CD8-positive, alpha-beta memory T cell (primary cell): ENCODE data around the gene FAF1. TPM values are rescaled to one million over a fixed set of nuclear protein-coding genes. Genes with fewer than 3 reads are reported as not detected.
A peak's percentile ranks its signal among the peaks of the same experiment; 100 is the strongest.

Source experiments
- CTCF ChIA-PET: fragments of 350-600 bp; sonication (Branson Sonifier 250); formaldehyde crosslinking; loops from one replicate; lab custom pipeline; 2021; ENCODE audit warnings: antibody characterized with exemption; lab: Charles Lee
- POLR2A ChIA-PET: fragments of 350-600 bp; sonication (Branson Sonifier 250); formaldehyde crosslinking; loops from one replicate; lab custom pipeline; 2021; ENCODE audit warnings: antibody characterized with exemption; lab: Charles Lee
- DNase-seq, 5 donors: peaks; one replicate each; pipeline versions ENCODE4 v3.0.0 to v3.0.0-alpha.2; 2020 to 2022; ENCODE audit warnings: mixed read lengths in 1 of 5
- H3K27ac ChIP-seq: one replicate; pipeline ENCODE4 v1.7.0; 2013; ENCODE audit warnings: low read depth, mild to moderate bottlenecking, low read length, moderate library complexity
- H3K27me3 ChIP-seq: 2 replicates; pipeline ENCODE4 v1.7.0; 2013; ENCODE audit warnings: low read length, mild to moderate bottlenecking; ENCODE audit not compliant: insufficient read depth, poor library complexity, severe bottlenecking
- H3K36me3 ChIP-seq: 2 replicates; pipeline ENCODE4 v1.7.0; 2013; ENCODE audit warnings: mild to moderate bottlenecking, low read length, moderate library complexity; ENCODE audit not compliant: insufficient read depth
- H3K4me1 ChIP-seq: 2 replicates; pipeline ENCODE4 v1.7.0; 2013; ENCODE audit warnings: mild to moderate bottlenecking, low read length, moderate library complexity; ENCODE audit not compliant: insufficient read depth
- H3K4me3 ChIP-seq: 2 replicates; pipeline ENCODE4 v1.7.0; 2013; ENCODE audit warnings: mild to moderate bottlenecking, low read length
- H3K9me3 ChIP-seq: 2 replicates; pipeline ENCODE4 v1.7.0; 2013; ENCODE audit warnings: mild to moderate bottlenecking, low read length
- H3K27ac Mint-ChIP-seq, 8 donors: one replicate each; pipeline ENCODE4 v1.8.0; 2020 to 2021; ENCODE audit warnings: mixed read lengths in 8 of 8, mild to moderate bottlenecking in 6 of 8, inconsistent platforms in 3 of 8, moderate library complexity in 3 of 8
- H3K27me3 Mint-ChIP-seq, 2 donors: one replicate each; pipeline ENCODE4 v1.8.0; 2020 to 2021; ENCODE audit warnings: mixed read lengths in 2 of 2, mild to moderate bottlenecking in 1 of 2, moderate library complexity in 1 of 2
- H3K36me3 Mint-ChIP-seq, 3 donors: one replicate each; pipeline ENCODE4 v1.8.0; 2020 to 2021; ENCODE audit warnings: mixed read lengths in 3 of 3, inconsistent platforms in 1 of 3, mild to moderate bottlenecking in 1 of 3
- H3K4me1 Mint-ChIP-seq, 3 donors: one replicate each; pipeline ENCODE4 v1.8.0; 2020 to 2021; ENCODE audit warnings: mixed read lengths in 3 of 3, inconsistent platforms in 1 of 3, mild to moderate bottlenecking in 1 of 3
- H3K4me3 Mint-ChIP-seq, 7 donors: one replicate each; pipeline ENCODE4 v1.8.0; 2020 to 2021; ENCODE audit warnings: mixed read lengths in 7 of 7, mild to moderate bottlenecking in 6 of 7, moderate library complexity in 4 of 7, inconsistent platforms in 2 of 7
- H3K9me3 Mint-ChIP-seq, 5 donors: one replicate each; pipeline ENCODE4 v1.8.0; 2020 to 2022; ENCODE audit warnings: mixed read lengths in 5 of 5, mild to moderate bottlenecking in 3 of 5, moderate library complexity in 2 of 5, inconsistent platforms in 1 of 5
- polyA plus RNA-seq: library from polyadenylated mRNA; unstranded; fragments of 300-500 nt; fragmentation: Illumina TruSeq; gene quantifications from one replicate; pipeline ENCODE4 v1.2.3, GENCODE V29; 2021
- total RNA-seq, 2 experiments: library from RNA; stranded (reverse); gene quantifications; one replicate each; pipeline ENCODE4 v1.2.3, GENCODE V29; 2021

The FAF1 gene
- total and polyA plus RNA-seq, 3 experiments from 2014 or later, result 66.4 to 87.1 (median 78.2) TPM

DNA sequence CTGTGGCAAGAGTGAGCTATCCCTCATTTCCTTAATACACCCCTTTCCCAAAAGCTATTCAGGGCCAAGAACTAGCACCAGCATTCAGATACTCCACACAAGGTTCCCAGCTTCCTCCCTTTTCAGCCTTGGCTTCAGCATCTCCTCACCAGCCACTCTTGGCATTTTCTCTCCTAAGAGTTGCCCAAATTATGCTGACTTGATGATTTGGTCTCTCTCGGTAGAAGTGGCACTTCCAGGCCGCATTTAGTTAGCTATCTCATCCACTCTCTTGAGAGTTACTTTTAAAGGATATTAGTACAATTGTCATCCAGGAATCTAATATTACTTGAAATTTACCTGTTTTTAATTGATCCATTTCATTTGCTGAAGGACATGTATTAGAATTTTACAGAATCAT, 337.8 kb downstream of the FAF1 start:
- Mint-ChIP-seq H3K9me3 (peaks cover 0 to 12% (median 0%) of the 10 kb centered on the region in 5 donors), H3K27ac (peak overlapping the region in 1 of 8 donors; percentile 19)
- POLR2A ChIA-PET, result no interaction called here

DNA sequence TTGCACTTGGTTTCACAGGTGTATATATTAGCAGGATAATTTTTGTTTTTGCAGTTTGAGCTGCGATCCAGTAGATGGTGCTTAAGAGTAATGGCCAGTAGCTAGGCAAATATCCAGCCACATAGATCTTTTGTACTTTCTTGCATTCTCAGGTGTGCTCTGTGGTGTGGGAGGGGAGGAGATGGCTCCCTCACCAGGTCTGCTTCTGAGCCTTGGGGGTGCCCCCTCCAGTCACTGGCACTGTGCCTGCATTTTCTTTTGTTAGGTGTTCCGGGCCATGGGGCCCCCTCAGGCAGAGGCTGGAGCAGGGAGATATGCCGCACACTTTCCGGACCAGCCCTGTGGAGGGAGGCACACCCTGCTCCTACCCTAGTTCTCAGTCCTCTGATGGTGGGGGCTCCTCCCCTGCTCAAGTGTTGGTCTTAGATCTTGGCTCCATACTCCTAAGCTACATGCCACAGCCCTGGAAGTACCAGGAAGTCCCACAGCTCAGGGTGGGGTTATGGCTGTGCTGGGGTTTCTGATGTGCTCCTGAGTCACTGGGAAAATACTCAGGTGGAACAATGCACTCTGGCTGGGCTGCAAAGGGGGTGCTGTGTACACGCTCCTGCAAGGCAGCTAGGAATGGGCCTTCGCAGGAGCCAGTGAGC, 339.3 kb downstream of the FAF1 start:
- H3K4me1 Mint-ChIP-seq, result no peaks in the 10 kb centered on the region
- ChIA-PET CTCF (no interaction called here), POLR2A (no interaction called here)
- Histone ChIP-seq H3K27me3 (no peaks in the 10 kb centered on the region), H3K4me1 (no peaks in the 10 kb centered on the region), H3K4me3 (no peak overlapping the region), H3K36me3 (no peaks in the 10 kb centered on the region), H3K27ac (no peak overlapping the region), H3K9me3 (no peaks in the 10 kb centered on the region)
- peaks cover 0 to 14% (median 3%) of the 10 kb centered on the region in 5 donors for H3K9me3 Mint-ChIP-seq
- no peak overlapping the region for H3K4me3 Mint-ChIP-seq
- H3K36me3 Mint-ChIP-seq, result peaks cover 7 to 38% (median 15%) of the 10 kb centered on the region in 3 donors
- no peak for DNase-seq
- no peak overlapping the region for H3K27ac Mint-ChIP-seq
- H3K27me3 Mint-ChIP-seq, result no peaks in the 10 kb centered on the region

More for the DNA sequence above, 337.8 kb downstream of the FAF1 start:
- Mint-ChIP-seq H3K36me3 (peaks cover 5 to 27% (median 13%) of the 10 kb centered on the region in 3 donors), H3K27me3 (no peaks in the 10 kb centered on the region), H3K4me3 (no peak overlapping the region), H3K4me1 (no peaks in the 10 kb centered on the region)
- H3K4me3 ChIP-seq, result no peak overlapping the region
- CTCF ChIA-PET, result no interaction called here
- no peaks in the 10 kb centered on the region for H3K9me3 ChIP-seq
- H3K4me1 ChIP-seq, result no peaks in the 10 kb centered on the region
- no peaks in the 10 kb centered on the region for H3K27me3 ChIP-seq
- no peaks in the 10 kb centered on the region for H3K36me3 ChIP-seq
- DNase-seq, result no peak
- no peak overlapping the region for H3K27ac ChIP-seq

DNA sequence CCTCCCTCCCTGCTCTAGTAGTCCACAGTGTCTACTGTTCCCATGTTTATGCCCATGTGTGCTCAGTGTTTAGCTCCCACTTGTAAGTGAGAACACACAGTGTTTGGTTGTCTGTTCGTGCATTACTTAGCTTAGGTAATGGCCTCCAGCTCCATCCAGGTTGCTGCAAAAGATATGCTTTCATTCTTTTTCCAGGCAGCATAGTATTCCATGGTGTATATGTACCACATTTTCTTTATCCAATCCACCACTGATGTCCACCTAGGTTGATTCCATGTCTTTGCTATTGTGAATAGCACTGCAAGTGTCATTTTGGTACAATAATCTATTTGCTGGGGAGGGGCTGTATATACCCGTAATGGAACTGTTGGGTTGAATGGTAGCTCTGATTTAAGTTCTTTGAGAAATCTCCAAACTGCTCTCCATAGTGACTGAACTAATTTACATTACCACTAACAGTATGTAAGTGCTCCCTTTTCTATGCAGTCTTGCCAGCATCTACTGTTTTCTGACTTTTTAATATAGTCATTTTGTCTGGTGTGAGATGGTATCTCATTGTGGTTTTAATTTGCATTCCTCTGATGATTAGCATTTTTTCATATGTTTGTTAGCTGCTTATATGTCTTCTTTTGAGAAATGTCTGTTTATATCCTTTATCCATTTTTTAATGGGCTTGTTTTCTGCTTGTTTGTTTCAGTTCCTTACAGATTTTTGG, 344.9 kb downstream of the FAF1 start:
- peaks cover 26 to 36% (median 31%) of the 10 kb centered on the region in 3 donors for H3K4me1 Mint-ChIP-seq
- no peaks in the 10 kb centered on the region for H3K27me3 ChIP-seq
- no peak for DNase-seq
- POLR2A ChIA-PET, result no interaction called here
- no peak overlapping the region for H3K27ac ChIP-seq
- H3K4me1 ChIP-seq, result no peaks in the 10 kb centered on the region
- H3K36me3 ChIP-seq, result no peaks in the 10 kb centered on the region
- no peak overlapping the region for H3K4me3 Mint-ChIP-seq
- no peak overlapping the region for H3K4me3 ChIP-seq
- CTCF ChIA-PET, result no interaction called here
- H3K36me3 Mint-ChIP-seq, result peaks cover 2 to 41% (median 4%) of the 10 kb centered on the region in 3 donors
- peaks cover 0 to 12% (median 5%) of the 10 kb centered on the region in 5 donors for H3K9me3 Mint-ChIP-seq
- H3K27ac Mint-ChIP-seq, result peak overlapping the region in 1 of 8 donors; percentile 33
- no peaks in the 10 kb centered on the region for H3K27me3 Mint-ChIP-seq
- no peaks in the 10 kb centered on the region for H3K9me3 ChIP-seq

DNA sequence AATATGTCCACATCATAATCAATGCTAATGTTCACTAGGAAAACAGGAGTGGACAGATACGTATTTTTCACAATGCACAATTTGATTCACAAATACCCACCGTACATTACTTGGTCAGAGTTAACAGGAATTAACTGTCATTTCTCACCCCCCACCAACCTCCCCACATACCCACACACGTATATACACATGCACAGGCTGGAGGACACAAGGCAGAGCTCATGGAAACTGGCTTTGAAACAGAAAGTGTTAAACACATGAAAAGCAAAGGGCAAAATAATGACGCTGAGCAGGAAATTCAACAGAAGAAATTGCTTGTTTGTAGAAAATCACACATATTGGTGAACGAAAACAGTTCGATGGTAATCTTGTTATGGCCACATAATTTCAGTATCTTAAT, 348.4 kb downstream of the FAF1 start:
- H3K4me1 ChIP-seq, result no peaks in the 10 kb centered on the region
- CTCF ChIA-PET, result no interaction called here

DNA sequence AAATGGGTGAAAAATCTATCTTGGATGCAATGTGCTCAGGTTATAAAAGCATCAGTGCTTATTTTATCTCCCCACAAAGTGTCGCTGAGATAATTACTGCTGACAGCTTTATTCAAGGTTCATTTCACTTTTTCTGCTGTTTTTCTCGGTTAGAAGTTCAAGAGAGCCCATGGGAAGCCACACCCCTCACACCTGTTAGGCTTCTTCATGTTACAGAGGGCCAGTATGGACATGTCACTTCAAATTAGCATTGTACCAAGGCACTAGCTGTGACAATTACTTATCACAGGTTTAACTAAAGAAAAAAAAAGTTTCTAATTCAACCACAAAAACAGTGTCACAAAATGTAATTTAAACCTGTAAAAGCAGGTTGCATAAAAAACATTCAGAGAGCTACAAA, 349.5 kb downstream of the FAF1 start:
- Histone ChIP-seq H3K4me1 (no peaks in the 10 kb centered on the region), H3K9me3 (no peaks in the 10 kb centered on the region), H3K4me3 (no peak overlapping the region), H3K27me3 (no peaks in the 10 kb centered on the region), H3K36me3 (no peaks in the 10 kb centered on the region), H3K27ac (no peak overlapping the region)
- peak overlapping the region in 3 of 8 donors; percentile 6 to 50 (median 15) for H3K27ac Mint-ChIP-seq
- CTCF ChIA-PET, result no interaction called here
- peaks cover 0 to 13% (median 10%) of the 10 kb centered on the region in 3 donors for H3K36me3 Mint-ChIP-seq
- DNase-seq, result no peak
- peak overlapping the region in 1 of 7 donors; percentile 19 for H3K4me3 Mint-ChIP-seq
- peaks cover 0 to 3% (median 0%) of the 10 kb centered on the region in 5 donors for H3K9me3 Mint-ChIP-seq
- POLR2A ChIA-PET, result no interaction called here
- H3K27me3 Mint-ChIP-seq, result no peaks in the 10 kb centered on the region
- peaks cover 26 to 36% (median 31%) of the 10 kb centered on the region in 3 donors for H3K4me1 Mint-ChIP-seq

More for the DNA sequence above, 348.4 kb downstream of the FAF1 start:
- peak overlapping the region in 6 of 8 donors; percentile 33 to 89 (median 68) for H3K27ac Mint-ChIP-seq
- peak in 1 of 5 donors; percentile 33 for DNase-seq
- no peaks in the 10 kb centered on the region for H3K27me3 Mint-ChIP-seq
- Histone ChIP-seq H3K9me3 (no peaks in the 10 kb centered on the region), H3K27me3 (no peaks in the 10 kb centered on the region), H3K4me3 (no peak overlapping the region), H3K36me3 (no peaks in the 10 kb centered on the region), H3K27ac (no peak overlapping the region)
- H3K4me3 Mint-ChIP-seq, result peak overlapping the region in 4 of 7 donors; percentile 21 to 78 (median 40)
- POLR2A ChIA-PET, result no interaction called here
- H3K9me3 Mint-ChIP-seq, result peaks cover 0 to 5% (median 0%) of the 10 kb centered on the region in 5 donors
- H3K4me1 Mint-ChIP-seq, result peaks cover 26 to 36% (median 31%) of the 10 kb centered on the region in 3 donors
- H3K36me3 Mint-ChIP-seq, result peaks cover 0 to 18% (median 13%) of the 10 kb centered on the region in 3 donors

DNA sequence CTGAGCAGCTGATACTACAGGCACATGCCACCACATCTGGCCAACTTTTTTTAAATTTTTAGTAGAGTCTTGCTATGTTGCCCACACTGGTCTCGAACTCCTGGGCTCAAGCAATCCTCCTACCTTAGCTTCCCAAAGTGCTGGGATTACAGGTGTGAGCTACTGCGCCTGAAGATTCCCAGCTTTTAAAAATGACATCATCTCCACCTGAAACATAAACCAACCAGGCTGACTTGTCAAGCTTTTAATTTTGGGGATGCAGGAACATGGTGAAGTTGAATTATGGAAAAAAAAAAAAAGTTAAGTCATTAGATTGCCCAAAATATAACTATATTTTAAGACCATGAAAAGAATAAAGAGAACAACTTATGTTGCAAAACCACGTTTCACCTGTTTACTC, 350.6 kb downstream of the FAF1 start:
- Mint-ChIP-seq H3K27ac (no peak overlapping the region), H3K4me1 (peaks cover 26 to 36% (median 31%) of the 10 kb centered on the region in 3 donors), H3K36me3 (peaks cover 0 to 13% (median 3%) of the 10 kb centered on the region in 3 donors), H3K4me3 (no peak overlapping the region), H3K9me3 (no peaks in the 10 kb centered on the region), H3K27me3 (no peaks in the 10 kb centered on the region)
- Histone ChIP-seq H3K9me3 (no peaks in the 10 kb centered on the region), H3K4me1 (no peaks in the 10 kb centered on the region), H3K27ac (no peak overlapping the region), H3K4me3 (no peak overlapping the region), H3K36me3 (no peaks in the 10 kb centered on the region), H3K27me3 (no peaks in the 10 kb centered on the region)
- POLR2A ChIA-PET, result no interaction called here
- CTCF ChIA-PET, result no interaction called here
- DNase-seq, result no peak

DNA sequence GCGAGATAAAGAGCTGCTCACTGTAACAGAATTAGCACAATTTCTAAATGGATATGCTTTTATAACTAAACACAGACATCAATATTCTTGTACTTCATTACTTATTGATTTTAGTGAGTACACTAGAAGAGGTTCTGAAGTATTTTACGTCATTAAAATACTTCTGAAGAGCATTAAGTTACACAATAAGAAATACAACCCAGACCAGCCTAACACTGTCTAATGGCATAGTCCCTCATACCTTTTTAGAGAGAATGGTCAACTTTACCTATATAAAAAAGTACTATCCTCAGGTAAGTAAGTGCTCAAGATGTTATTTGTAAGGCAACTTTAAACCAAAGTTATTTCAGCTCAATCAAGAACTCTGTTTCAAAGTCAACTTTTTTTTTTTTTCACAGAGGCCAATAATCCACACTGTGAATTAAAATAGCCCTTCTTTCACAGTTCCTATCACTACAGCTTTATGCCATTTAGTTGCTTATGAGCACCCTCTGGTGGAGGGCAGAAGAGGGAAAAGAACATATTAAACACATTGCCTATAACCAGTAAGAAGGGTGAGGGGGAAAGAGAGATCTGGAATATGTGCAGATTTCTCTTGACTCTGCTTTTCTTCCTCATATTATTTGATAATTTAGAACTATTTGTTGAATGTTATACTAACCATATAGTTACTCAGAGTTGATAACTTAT, 354.7 kb downstream of the FAF1 start:
- CTCF ChIA-PET, result no interaction called here
- Mint-ChIP-seq H3K4me1 (no peaks in the 10 kb centered on the region), H3K9me3 (no peaks in the 10 kb centered on the region), H3K36me3 (peaks cover 0 to 13% (median 0%) of the 10 kb centered on the region in 3 donors), H3K4me3 (no peak overlapping the region), H3K27ac (peak overlapping the region in 1 of 8 donors; percentile 39), H3K27me3 (no peaks in the 10 kb centered on the region)
- Histone ChIP-seq H3K4me3 (no peak overlapping the region), H3K27ac (no peak overlapping the region), H3K9me3 (no peaks in the 10 kb centered on the region), H3K36me3 (no peaks in the 10 kb centered on the region), H3K4me1 (no peaks in the 10 kb centered on the region), H3K27me3 (no peaks in the 10 kb centered on the region)
- DNase-seq, result no peak
- POLR2A ChIA-PET, result no interaction called here

DNA sequence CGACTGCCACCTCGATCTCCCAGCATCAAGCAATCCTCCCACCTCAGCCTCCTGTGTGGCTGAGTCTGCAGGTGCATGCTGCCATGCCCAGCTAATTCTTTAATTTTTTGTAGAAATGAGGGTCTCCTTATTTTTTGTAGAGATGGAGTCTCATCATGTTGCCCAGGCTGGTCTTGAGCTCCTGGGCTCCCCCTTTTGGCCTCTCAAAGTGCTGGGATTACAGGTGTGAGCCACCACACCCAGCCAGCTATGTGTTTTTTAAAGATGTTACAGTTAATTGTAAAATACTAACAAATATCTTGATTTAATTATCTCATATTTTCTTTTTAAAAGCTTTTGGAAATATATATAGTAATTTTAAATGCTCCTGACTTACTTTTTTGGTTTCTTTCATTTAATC, 355.5 kb downstream of the FAF1 start:
- POLR2A ChIA-PET, result no interaction called here
- no peak overlapping the region for H3K4me3 Mint-ChIP-seq
- no peaks in the 10 kb centered on the region for H3K36me3 ChIP-seq
- H3K9me3 ChIP-seq, result no peaks in the 10 kb centered on the region
- CTCF ChIA-PET, result no interaction called here
- H3K27me3 ChIP-seq, result no peaks in the 10 kb centered on the region
- no peak overlapping the region for H3K4me3 ChIP-seq
- H3K27me3 Mint-ChIP-seq, result no peaks in the 10 kb centered on the region
- peak overlapping the region in 1 of 8 donors; percentile 31 for H3K27ac Mint-ChIP-seq
- no peak for DNase-seq
- H3K4me1 ChIP-seq, result no peaks in the 10 kb centered on the region
- H3K9me3 Mint-ChIP-seq, result no peaks in the 10 kb centered on the region
- no peak overlapping the region for H3K27ac ChIP-seq
- H3K36me3 Mint-ChIP-seq, result peaks cover 0 to 12% (median 0%) of the 10 kb centered on the region in 3 donors
- no peaks in the 10 kb centered on the region for H3K4me1 Mint-ChIP-seq
